ENCODE measurements around the gene ZNF440.

DNA sequence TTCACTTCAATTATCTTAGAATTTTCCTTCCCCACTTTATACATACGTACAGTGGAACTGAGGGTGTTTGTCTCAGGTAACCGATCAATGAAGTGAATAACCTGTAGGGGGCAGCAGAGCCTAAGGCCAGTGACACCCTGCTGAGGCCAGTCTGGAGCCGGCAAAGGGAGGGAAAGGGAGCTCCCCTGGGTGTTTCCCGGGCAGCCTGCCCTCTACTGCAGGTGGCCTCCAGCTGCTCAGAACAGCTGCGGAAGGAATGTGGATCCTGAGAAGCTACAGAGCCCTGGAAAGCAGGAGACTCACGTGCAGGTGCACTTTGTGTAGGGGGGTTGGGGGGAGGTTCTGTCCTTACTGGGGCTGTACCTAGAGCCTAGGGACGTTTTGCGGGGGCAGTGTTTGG lies 16.6 kb upstream of the ZNF440 start:
- TF ChIP-seq EP300 (IDR thresholded peaks at IDR 0.05) (no peak), MAZ (IDR thresholded peaks at IDR 0.05; ENCODE audit: borderline replicate concordance, low read depth, low read length) (no peak), RNF2 (IDR thresholded peaks at IDR 0.05; ENCODE audit: borderline replicate concordance, low read depth) (no peak), SMC3 (IDR thresholded peaks at IDR 0.05) (no peak), RAD21 (conservative IDR thresholded peaks at IDR 0.05 in 1 of 2, IDR thresholded peaks at IDR 0.05 in 1 of 2) (peak in 1 of 2 experiments; percentile 27; a peak in 1 of 5 replicates), CEBPB (IDR thresholded peaks at IDR 0.05) (no peak), POLR2AphosphoS2 (conservative IDR thresholded peaks at IDR 0.05; ENCODE audit: low read length) (no peak), NFE2L2 (conservative IDR thresholded peaks at IDR 0.05; ENCODE audit: low read length) (no peak), HOXB13 (CRISPR knock-in tag; IDR thresholded peaks at IDR 0.05; ENCODE audit: low read depth) (no peak), EHMT2 (IDR thresholded peaks at IDR 0.05; ENCODE audit: low read depth) (no peak)
- TF ChIP-seq, protein P1, sequence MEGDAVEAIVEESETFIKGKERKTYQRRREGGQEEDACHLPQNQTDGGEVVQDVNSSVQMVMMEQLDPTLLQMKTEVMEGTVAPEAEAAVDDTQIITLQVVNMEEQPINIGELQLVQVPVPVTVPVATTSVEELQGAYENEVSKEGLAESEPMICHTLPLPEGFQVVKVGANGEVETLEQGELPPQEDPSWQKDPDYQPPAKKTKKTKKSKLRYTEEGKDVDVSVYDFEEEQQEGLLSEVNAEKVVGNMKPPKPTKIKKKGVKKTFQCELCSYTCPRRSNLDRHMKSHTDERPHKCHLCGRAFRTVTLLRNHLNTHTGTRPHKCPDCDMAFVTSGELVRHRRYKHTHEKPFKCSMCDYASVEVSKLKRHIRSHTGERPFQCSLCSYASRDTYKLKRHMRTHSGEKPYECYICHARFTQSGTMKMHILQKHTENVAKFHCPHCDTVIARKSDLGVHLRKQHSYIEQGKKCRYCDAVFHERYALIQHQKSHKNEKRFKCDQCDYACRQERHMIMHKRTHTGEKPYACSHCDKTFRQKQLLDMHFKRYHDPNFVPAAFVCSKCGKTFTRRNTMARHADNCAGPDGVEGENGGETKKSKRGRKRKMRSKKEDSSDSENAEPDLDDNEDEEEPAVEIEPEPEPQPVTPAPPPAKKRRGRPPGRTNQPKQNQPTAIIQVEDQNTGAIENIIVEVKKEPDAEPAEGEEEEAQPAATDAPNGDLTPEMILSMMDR (IDR thresholded peaks at IDR 0.05), result no peak
- TF ChIP-seq, protein P2, sequence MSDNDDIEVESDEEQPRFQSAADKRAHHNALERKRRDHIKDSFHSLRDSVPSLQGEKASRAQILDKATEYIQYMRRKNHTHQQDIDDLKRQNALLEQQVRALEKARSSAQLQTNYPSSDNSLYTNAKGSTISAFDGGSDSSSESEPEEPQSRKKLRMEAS (IDR thresholded peaks at IDR 0.05), result no peak
- TF ChIP-seq, protein P3, sequence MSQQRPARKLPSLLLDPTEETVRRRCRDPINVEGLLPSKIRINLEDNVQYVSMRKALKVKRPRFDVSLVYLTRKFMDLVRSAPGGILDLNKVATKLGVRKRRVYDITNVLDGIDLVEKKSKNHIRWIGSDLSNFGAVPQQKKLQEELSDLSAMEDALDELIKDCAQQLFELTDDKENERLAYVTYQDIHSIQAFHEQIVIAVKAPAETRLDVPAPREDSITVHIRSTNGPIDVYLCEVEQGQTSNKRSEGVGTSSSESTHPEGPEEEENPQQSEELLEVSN (IDR thresholded peaks at IDR 0.05; ENCODE audit: borderline replicate concordance, low read depth), result no peak
- TF ChIP-seq, protein P4, sequence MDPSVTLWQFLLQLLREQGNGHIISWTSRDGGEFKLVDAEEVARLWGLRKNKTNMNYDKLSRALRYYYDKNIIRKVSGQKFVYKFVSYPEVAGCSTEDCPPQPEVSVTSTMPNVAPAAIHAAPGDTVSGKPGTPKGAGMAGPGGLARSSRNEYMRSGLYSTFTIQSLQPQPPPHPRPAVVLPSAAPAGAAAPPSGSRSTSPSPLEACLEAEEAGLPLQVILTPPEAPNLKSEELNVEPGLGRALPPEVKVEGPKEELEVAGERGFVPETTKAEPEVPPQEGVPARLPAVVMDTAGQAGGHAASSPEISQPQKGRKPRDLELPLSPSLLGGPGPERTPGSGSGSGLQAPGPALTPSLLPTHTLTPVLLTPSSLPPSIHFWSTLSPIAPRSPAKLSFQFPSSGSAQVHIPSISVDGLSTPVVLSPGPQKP (IDR thresholded peaks at IDR 0.05; ENCODE audit: low read depth, low read length), result no peak
